ENCODE results near the gene PPM1D. TPM values are rescaled to one million over a fixed set of nuclear protein-coding genes. Genes with fewer than 3 reads are reported as not detected.
A peak's percentile ranks its signal among the peaks of the same experiment; 100 is the strongest.

PPM1D gene
- total RNA-seq, 2 donors from 2014 or later, result 10.4 to 18.9 TPM

DNA sequence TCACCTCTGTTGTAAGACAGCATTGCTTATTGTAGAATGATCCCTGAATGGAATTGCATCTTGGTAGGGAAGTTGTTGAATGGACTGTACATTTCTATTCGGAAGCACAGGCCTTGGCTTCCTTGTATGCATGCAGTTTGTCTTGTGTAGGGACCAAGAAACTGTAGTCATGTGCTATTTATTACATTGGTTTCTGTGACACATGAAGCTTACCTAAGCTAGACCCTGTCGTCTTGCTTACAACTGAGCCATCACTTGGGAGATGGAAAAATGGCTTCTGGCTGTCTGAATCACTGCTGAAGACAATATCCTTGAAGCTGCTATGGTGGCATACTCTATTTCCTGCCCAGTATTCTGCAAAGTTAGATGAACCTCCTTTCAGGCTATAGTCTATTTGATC is 29.1 kb downstream of the PPM1D start:
- no peak for TF ChIP-seq POLR2AphosphoS5 (IDR thresholded peaks at IDR 0.05)
- TF ChIP-seq POLR2A (IDR thresholded peaks at IDR 0.05), result no peak
- TF ChIP-seq, protein P1, sequence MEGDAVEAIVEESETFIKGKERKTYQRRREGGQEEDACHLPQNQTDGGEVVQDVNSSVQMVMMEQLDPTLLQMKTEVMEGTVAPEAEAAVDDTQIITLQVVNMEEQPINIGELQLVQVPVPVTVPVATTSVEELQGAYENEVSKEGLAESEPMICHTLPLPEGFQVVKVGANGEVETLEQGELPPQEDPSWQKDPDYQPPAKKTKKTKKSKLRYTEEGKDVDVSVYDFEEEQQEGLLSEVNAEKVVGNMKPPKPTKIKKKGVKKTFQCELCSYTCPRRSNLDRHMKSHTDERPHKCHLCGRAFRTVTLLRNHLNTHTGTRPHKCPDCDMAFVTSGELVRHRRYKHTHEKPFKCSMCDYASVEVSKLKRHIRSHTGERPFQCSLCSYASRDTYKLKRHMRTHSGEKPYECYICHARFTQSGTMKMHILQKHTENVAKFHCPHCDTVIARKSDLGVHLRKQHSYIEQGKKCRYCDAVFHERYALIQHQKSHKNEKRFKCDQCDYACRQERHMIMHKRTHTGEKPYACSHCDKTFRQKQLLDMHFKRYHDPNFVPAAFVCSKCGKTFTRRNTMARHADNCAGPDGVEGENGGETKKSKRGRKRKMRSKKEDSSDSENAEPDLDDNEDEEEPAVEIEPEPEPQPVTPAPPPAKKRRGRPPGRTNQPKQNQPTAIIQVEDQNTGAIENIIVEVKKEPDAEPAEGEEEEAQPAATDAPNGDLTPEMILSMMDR (IDR thresholded peaks at IDR 0.05), result no peak
- WGBS, result 93% methylated on average over 2 of the region's 2 CpGs
- intact Hi-C loops (cut with DNase I), result no loop called here

DNA sequence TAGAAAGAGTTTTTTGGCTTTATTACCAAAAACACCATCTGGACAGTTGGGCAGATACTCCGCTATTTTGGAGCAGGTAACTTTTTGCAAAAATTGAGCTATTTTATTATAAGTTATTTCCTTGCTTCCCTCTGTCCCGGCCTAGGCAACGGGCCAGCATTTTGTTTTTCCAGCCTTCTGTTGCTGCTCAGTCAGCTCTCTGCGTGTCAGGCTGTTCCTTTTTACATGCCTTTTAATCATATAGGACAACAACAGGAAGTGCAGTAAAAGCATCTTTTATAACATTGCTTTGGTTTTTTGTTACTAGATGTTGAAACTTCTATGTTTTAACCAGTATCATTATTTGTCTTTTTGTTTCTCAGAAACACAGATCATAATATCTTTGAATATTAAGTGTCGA is 30.4 kb downstream of the PPM1D start:
- 53% methylated on average over 5 of the region's 5 CpGs for WGBS
- Histone ChIP-seq H3K9me3 (no peaks in the 10 kb centered on the region), H3K36me3 (no peaks in the 10 kb centered on the region), H3K27ac (peak overlapping the region; percentile 33 to 36), H3K4me1 (replicated peaks) (no peaks in the 10 kb centered on the region), H3K27me3 (replicated peaks; ENCODE audit: insufficient read depth) (no peaks in the 10 kb centered on the region), H3K4me3 (no peak overlapping the region)
- intact Hi-C loops (cut with DNase I), result no loop called here
- peak; percentile 17 for DNase-seq (ENCODE audit: low spot score)
- TF ChIP-seq POLR2AphosphoS5 (IDR thresholded peaks at IDR 0.05) (peak; percentile 12), POLR2A (IDR thresholded peaks at IDR 0.05) (no peak)

More for the DNA sequence above, 29.1 kb downstream of the PPM1D start:
- H3K36me3 ChIP-seq, result no peaks in the 10 kb centered on the region
- no peaks in the 10 kb centered on the region for H3K27me3 ChIP-seq (replicated peaks; ENCODE audit: insufficient read depth)
- H3K27ac ChIP-seq, result no peak overlapping the region
- H3K9me3 ChIP-seq, result no peaks in the 10 kb centered on the region
- H3K4me1 ChIP-seq (replicated peaks), result no peaks in the 10 kb centered on the region
- H3K4me3 ChIP-seq, result no peak overlapping the region
- DNase-seq (ENCODE audit: low spot score), result no peak

DNA sequence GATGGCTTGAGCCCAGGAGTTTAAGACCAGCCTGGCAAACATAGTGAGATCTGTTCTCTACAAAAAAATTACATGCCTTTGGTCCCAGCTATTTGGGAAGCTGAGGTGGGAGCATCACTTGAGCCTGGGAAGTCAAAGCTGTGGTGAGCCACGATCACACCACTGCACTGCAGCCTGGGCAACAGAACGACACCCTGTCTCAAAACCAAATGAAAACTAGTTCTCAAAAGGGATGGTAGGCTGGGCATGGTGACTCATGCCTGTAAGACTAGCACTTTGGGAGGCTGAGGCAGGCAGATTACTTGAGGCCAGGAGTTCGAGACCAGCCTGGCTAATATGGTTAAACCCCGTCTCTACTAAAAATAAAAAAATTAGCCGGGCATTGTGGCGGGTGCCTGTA is 31.1 kb downstream of the PPM1D start:
- H3K27ac ChIP-seq, result no peak overlapping the region
- no peak for DNase-seq (ENCODE audit: low spot score)
- no peaks in the 10 kb centered on the region for H3K4me1 ChIP-seq (replicated peaks)
- TF ChIP-seq POLR2A (IDR thresholded peaks at IDR 0.05), result no peak
- TF ChIP-seq, protein P1 (IDR thresholded peaks at IDR 0.05), result no peak
- no peak for TF ChIP-seq POLR2AphosphoS5 (IDR thresholded peaks at IDR 0.05)
- intact Hi-C loops (cut with DNase I), result no loop called here
- 99% methylated on average over 6 of the region's 6 CpGs for WGBS
- H3K9me3 ChIP-seq, result no peaks in the 10 kb centered on the region
- no peak overlapping the region for H3K4me3 ChIP-seq
- H3K36me3 ChIP-seq, result no peaks in the 10 kb centered on the region
- no peaks in the 10 kb centered on the region for H3K27me3 ChIP-seq (replicated peaks; ENCODE audit: insufficient read depth)

DNA sequence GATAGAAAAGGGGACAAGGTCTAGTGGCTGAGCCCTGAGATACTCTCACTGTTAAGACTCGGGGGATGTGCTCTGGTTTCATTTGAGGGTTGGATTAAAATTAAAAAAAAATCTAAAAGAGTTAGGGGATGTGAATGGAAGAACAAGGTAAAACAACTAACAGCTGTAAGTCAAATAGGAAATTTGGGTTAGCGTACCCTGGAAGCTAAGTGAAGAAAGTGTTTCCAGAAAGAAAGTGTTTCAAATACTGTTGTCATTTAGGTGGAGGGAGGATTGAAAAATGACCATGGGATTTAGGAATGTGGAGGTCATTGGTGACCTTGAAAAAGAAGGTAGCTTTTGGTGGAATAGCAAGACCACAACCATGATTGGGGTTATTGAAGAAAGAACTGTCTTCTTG is 37.7 kb downstream of the PPM1D start:
- 91% methylated on average over 2 of the region's 2 CpGs for WGBS
- H3K27me3 ChIP-seq (replicated peaks; ENCODE audit: insufficient read depth), result no peaks in the 10 kb centered on the region
- no peaks in the 10 kb centered on the region for H3K9me3 ChIP-seq
- no peak for TF ChIP-seq POLR2AphosphoS5 (IDR thresholded peaks at IDR 0.05)
- TF ChIP-seq, protein P1 (IDR thresholded peaks at IDR 0.05), result no peak
- no peak for TF ChIP-seq POLR2A (IDR thresholded peaks at IDR 0.05)
- DNase-seq (ENCODE audit: low spot score), result no peak
- H3K27ac ChIP-seq, result no peak overlapping the region
- no peaks in the 10 kb centered on the region for H3K4me1 ChIP-seq (replicated peaks)
- H3K4me3 ChIP-seq, result no peak overlapping the region
- intact Hi-C loops (cut with DNase I), result loop anchor here (2.0 to 5.0 kb wide), 2 partner anchors 59 to 110 kb away; partner anchors contain the start of gene APPBP2
- H3K36me3 ChIP-seq, result no peaks in the 10 kb centered on the region

DNA sequence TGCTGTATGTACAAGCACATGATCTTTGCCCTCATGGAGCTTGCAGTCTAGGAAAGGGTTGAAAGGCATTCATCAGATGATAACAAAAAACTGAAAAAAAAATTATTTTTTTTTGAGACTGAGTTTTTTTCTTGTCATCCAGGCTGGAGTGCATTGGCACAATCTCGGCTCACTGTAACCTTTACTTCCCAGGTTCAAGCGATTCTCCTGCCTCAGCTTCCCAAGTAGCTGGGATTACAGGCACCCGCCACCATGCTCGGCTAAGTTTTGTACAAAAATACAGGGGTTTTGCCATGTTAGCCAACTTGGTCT is 39.0 kb downstream of the PPM1D start:
- WGBS, result 79% methylated on average over 4 of the region's 4 CpGs

DNA sequence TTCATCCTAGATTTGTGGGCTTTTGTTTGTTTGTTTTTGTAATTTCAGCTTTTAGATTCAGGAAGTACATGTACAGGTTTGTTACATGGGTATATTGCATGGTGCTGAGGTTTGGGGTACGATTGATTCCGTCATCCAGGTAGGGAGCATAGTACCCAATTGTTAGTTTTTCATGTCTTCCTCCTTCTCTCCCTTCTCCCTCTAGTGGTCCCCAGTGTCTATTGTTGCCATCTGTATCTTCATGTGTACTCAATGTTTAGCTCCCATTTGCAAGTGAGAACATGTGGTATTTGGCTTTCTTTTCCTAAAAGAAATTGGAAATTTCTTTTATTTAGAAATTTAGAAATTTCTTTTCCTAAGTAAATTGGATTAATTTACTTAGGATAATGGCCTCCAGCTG is 40.5 kb downstream of the PPM1D start:
- no peak for DNase-seq (ENCODE audit: low spot score)
- Histone ChIP-seq H3K9me3 (no peaks in the 10 kb centered on the region), H3K4me3 (no peak overlapping the region), H3K36me3 (no peaks in the 10 kb centered on the region), H3K27me3 (replicated peaks; ENCODE audit: insufficient read depth) (no peaks in the 10 kb centered on the region), H3K27ac (no peak overlapping the region), H3K4me1 (replicated peaks) (no peaks in the 10 kb centered on the region)
- TF ChIP-seq POLR2AphosphoS5 (IDR thresholded peaks at IDR 0.05) (no peak), POLR2A (IDR thresholded peaks at IDR 0.05) (no peak)
- TF ChIP-seq, protein P1 (IDR thresholded peaks at IDR 0.05), result peak in 2 of 4 experiments; percentile 4 to 7
- intact Hi-C loops (cut with DNase I), result loop anchor here (10.0 kb wide), 1 partner anchor 206 kb away; no protein-coding TSS in a partner anchor
- whole genome bisulfite sequencing, result 80% methylated on average over 2 of the region's 2 CpGs

More for the DNA sequence above, 39.0 kb downstream of the PPM1D start:
- H3K27ac ChIP-seq, result no peak overlapping the region
- no peak for DNase-seq (ENCODE audit: low spot score)
- no peaks in the 10 kb centered on the region for H3K4me1 ChIP-seq (replicated peaks)
- H3K27me3 ChIP-seq (replicated peaks; ENCODE audit: insufficient read depth), result no peaks in the 10 kb centered on the region
- TF ChIP-seq POLR2A (IDR thresholded peaks at IDR 0.05) (no peak), POLR2AphosphoS5 (IDR thresholded peaks at IDR 0.05) (no peak)
- no peaks in the 10 kb centered on the region for H3K9me3 ChIP-seq
- H3K36me3 ChIP-seq, result no peaks in the 10 kb centered on the region
- H3K4me3 ChIP-seq, result no peak overlapping the region
- intact Hi-C loops (cut with DNase I), result loop anchor here (2.0 to 5.0 kb wide), 2 partner anchors 60 to 112 kb away; partner anchors contain the start of gene APPBP2

Data from prostate gland (tissue), 2 donors.